G401 (cell line): ENCODE results near the gene AIFM3. TPM values are rescaled to one million over a fixed set of nuclear protein-coding genes. Genes with fewer than 3 reads are reported as not detected.

Experiments used
- DNase-seq: peaks from one replicate; pipeline ENCODE4 v3.0.0-alpha.2; 2015; ENCODE audit warnings: low spot score
- in situ Hi-C: cut with HindIII; loops from 2 replicates; pipeline ENCODE4 v1.10.0; 2016; ENCODE audit warnings: low sequenced_read_pairs, mixed read lengths
- total RNA-seq: library from RNA; depleted of rRNA; stranded (reverse); fragments of >200 nt; shearing (Covaris generic); gene quantifications from 2 replicates; pipeline ENCODE4 v1.2.3, GENCODE V29; 2014

The AIFM3 gene
- total RNA-seq, 1 experiment from 2014 or later: 130 TPM

DNA sequence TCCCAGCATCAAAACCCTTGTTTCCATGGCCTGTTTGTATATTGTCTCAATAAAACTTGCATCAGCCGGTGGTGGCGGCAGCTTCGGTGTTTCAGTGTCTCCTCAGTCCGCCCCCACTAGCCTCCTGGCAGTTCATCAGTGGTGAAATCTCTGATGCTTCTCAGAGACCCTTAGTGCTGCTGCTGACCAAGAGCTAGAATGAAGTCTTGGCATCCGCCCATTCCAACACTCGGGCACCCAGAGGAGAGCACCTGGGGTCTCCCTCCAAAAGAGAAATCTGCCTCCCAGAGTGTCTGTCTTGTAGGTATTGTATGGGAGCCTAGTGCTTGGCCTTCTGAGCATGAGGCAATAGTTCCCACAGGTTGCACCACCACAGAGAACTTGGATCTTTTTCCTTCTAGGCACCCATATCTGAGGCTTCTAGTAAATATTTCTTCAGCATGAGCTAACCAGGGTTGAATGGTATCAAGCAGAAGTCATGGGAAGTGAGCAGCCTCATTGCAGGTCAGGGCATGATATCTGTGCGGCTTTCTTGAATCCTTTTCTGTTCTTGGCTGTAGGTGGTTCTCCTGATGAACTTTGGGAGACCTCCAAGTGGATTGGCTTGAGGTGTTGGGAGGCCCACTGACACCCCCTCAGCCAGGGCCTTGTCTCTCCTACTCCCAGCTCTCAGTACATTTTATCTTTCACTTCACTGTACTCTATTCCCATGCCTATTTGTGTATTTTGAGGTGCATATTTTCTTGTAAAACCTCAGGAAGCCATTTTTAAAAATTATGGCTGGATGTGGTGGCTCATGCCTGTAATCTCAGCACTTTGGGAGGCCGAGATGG lies 13.2 kb upstream of the AIFM3 start:
- no peak for DNase-seq
- in situ Hi-C loops: no loop called here

DNA sequence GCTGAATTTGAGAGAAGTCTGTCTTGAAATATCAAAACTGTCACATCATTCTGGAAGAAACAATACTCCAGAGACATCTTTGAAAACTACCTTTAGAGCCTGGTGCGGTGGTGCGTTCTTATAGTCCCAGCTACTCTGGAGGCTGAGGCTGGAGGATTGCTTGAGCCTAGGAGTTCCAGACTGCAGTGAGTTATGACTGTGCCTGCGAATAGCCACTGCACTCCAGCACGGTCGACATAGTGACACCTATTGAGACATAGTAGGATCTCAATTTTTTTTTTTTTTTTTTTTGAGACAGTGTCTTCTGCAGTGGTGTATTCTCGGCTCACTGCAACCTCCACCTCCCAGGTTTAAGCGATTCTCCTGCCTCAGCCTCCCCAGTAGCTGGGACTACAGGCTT lies 11.5 kb upstream of the AIFM3 start:
- no peak for DNase-seq
- in situ Hi-C loops: no loop called here

DNA sequence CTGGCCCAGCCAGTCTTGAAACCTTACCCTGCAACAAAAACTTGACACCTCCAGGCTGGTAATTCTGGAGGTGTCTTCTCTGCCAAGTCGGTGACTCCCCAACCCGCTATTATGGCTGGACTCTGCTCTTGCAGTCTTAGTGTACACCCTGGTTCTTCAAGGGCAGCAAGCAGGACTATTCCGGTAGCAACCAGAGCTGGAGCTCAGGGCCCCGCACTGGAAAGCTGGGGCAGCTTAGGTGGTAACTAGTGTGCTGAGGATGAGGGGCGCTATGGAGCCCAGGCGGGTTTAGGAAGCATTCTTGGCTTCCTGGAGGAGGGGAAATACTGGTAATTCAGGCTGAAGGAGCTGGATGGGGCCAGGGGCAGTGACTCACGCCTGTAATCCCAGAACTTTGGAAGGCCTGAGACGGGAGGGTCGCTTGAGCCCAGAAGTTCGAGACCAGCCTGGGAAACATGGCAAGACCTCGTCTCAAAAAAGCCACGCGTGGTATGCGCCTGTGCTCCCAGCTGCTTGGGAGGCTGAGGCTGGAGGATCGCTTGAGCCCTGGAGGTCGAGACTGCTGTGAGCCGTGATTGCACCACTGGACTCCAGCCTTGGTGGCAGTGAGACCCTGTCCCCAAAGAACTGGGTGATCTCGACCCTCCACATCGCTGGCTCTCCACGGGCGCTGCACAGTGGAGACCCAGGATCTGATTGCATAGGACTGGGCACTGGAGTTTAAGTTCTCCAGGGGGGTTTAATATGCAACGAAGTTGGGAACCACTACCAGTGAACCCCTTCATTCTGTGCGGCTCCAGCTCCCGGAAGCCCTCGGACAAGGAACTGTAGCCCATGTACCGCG lies 10.6 kb upstream of the AIFM3 start:
- in situ Hi-C loops: no loop called here
- DNase-seq: no peak

DNA sequence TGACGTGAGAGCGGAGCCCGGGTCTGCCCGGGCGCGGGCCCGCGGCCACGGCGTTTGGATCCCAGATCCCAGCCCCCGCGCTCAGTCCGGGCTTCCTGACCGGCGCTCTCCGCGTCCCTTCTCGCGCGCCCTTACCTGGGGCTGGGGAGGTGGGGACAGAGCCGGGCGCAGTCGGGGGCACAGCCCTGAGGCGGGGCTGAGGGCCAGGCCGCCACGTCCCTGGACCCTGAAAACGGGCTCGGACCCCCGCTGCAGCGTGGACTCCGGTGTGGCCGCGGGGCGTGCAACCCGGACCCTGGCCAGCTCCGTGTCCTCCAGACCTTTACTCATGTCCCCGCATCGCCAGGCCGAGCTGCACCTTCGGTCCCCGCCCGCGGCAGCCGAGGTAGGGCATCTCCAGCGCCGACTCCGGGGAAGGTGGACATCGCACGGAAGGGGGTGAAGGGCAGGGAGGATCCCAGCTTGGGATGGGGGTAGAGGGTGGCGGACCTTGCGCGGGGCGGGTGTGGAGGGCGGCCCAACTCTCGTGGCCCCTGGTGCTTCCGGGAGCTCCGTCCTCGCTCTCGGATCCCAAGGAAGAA lies 9.9 kb upstream of the AIFM3 start:
- no peak for DNase-seq
- in situ Hi-C loops: no loop called here

DNA sequence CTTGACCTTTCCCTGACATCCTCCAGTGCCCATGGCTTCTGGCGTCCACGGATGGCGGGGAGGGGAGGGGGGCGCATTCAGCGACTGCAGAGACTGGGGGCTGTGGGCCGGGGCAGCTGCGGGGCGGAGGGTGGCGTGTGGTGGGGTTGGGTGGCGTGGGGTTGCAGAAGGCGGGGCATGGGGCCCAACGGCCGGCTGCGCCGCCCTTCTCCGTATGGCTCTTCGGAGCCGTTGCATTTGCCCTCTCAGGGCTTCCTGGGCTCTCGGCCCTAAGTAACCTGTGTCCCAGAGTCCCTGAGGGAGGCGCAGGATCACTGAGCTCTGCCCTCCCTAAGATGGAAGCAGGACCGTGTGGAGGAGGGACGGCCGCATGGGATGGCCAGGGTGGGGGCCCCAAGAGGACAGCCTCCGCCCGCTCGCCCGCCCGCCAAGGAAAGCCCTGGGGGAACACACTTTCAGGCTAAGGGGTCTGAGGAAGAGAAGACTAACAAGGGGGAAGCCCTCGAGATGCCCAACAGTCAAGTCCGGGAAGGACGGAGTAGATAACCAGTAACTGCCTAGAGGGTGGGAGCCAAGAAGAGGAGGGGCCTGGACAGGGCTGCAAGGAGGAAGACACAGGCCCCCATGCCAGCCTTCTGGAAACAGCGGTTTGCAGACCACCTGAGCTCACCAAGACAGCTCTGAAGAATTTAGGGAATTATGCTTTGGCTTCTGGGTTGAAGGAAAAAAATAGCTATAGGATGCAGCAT lies 9.2 kb upstream of the AIFM3 start:
- peak; percentile 69 for DNase-seq
- in situ Hi-C loops: no loop called here

DNA sequence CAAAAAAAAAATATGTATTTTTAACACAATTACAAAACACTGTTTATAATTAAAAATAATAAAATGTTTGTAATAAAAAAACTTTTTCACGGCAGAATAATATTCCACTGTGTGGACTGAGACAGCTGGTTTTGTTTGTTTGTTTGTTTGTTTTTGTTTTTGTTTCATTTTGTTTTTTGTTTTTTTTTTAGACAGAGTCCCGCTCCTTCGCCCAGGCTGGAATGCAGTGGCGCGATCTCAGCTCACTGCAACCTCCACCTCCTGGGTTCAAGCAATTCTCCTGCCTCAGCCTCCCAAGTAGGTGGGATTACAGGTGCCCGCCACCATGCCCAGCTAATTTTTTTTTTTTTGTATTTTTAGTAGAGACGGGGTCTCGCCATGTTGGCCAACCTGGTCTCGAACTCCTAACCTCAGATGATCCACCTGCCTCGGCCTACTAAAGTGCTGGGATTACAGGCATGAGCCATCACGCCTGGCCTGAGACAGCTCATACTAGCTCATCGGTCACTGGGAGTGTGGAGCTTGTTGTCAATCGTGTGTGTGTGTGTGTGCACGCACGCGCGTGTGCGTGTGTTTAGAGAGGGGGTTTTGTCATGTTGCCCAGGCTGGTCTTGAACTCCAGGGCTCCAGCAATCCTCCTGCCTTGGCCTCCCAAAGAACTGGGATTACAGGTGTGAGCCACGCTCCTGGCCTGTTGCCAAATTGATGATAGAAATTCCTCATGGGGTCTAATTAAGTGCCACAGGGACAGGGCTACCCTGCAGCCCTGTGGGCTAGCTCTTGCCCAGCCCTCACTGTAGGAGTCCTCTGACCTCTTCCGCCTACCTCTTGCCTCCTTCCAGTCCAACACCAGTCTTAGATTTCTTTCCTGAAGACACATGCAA lies 7.2 kb upstream of the AIFM3 start:
- in situ Hi-C loops: no loop called here
- no peak for DNase-seq

DNA sequence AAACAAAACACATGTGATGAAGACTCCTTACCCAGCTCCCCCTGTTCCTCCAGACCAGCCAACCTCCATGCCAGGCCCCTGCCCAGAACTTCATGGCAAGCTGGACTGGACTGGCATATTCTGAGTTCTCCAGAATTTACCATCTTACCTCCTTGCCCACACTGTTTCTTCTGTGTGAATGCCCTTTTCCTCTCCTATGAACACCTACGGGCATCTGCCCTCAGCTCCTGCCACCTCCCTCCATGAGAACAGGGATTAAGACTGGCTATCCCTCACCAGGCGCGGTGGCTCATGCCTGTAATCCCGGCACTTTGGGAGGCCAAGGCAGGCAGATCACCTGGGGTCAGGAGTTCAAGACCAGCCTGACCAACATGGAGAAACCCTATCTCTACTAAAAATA lies 6.4 kb upstream of the AIFM3 start:
- in situ Hi-C loops: no loop called here
- no peak for DNase-seq

DNA sequence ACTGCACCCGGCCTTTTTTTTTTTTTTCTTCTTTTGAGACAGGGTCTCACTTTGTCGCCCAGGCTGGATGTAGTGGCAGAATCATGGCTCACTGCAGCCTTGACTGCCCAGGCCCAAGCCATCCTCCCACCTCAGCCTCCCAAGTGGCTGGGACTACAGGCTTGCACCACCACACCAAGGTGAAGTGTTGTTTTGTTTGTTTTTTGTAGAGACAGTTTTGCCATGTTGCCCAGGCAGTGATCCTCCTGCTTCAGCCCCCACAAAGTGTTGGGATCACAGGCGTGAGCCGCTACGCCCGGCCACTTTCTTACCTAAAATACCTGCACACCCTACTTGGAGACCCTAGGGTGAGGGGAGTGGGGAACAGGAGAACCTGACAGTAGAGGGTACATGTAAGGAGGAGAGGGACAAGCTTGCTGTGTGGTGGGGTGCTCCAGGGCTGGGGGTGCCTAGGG lies 4.5 kb upstream of the AIFM3 start:
- in situ Hi-C loops: no loop called here
- DNase-seq: no peak

DNA sequence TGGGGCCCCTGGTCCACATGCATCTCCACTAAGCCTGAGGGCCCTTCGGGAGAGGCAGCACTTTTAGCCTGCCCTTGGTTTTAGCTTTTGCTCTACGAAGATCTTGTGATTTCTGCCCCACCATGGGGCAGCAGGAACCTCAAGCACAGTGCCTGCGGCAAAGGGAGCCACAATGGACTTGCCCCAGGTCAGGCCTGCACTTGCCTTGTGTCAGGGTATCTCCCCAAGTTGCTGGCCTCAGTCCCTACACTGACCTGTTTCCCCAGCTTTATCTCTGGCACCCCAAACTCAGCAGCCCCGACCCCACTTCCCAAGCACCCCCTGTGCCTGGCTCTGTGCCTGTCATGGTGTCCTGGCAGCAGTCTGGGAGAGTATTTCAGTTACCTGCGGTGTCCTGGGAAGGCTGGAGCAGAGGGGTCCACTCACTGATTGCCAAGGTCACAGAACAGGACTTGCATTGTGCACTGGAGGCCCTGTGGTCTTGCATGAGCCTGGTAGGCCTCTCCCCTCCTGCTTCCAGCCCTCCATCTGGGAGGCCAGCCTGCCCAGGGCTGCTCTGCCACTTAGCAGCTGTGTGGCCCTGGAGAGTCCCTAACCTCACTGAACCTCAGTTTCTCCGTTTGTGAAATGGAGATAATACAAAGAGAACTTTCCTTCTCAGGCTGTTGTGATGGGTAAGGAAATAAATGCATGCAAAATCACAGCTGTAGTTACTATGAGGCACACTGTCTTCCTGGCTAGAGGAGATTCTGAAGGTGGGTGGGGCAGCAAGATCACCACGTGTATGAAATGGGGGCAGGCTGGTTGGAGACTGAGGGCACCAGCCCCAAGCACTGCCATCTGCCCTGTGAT lies 3.6 kb upstream of the AIFM3 start:
- in situ Hi-C loops: no loop called here
- DNase-seq: no peak

DNA sequence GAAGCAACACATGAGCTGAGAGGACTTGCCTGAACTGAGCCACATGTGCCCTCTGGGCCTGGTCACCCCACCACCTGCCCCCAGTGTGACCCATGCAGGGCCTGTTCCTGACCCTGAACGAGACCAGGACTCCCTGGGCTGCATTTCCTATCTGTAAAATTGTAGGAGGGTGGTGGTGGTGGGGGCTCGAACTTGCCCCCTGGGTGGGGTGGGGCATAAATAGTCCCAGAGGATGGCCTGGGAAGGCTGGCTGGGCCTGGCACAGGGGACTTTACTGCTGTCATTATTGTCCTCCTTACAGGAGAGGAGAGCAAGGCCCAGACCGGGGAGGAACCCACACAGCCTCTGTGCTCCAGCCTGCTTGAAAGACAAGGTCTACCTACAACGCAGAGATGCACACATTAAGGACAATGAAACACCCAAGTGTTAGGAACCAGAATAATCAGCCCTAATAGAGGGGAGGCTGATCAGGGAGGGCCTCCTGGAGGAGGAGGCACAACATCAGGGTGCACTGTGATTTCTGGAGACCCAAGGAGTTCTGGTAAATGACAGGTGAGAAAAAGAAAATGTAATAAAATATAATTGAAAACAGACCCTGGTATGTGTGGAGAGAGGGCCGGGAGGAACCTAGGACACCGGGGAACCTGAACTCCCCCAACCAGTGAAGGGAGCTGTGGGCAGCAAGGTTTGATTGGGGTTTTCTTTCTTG lies 2.8 kb upstream of the AIFM3 start:
- in situ Hi-C loops: no loop called here
- no peak for DNase-seq

DNA sequence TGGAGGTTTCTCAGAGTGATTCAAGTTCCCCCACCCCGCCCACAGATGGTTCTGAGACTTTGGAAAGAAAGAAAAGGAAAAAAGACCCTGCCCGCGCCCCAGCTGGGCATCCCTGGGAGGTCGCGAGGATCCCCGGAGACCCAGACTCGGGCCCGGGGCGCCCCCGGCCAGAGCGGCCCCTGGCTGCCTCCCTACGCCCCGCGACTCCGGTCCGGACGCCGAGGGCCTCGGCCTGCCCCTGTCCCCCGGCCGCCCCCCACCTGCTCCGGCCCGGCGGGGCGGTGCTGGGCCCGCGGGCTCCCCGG lies 2.3 kb upstream of the AIFM3 start:
- in situ Hi-C loops: no loop called here
- DNase-seq: no peak

DNA sequence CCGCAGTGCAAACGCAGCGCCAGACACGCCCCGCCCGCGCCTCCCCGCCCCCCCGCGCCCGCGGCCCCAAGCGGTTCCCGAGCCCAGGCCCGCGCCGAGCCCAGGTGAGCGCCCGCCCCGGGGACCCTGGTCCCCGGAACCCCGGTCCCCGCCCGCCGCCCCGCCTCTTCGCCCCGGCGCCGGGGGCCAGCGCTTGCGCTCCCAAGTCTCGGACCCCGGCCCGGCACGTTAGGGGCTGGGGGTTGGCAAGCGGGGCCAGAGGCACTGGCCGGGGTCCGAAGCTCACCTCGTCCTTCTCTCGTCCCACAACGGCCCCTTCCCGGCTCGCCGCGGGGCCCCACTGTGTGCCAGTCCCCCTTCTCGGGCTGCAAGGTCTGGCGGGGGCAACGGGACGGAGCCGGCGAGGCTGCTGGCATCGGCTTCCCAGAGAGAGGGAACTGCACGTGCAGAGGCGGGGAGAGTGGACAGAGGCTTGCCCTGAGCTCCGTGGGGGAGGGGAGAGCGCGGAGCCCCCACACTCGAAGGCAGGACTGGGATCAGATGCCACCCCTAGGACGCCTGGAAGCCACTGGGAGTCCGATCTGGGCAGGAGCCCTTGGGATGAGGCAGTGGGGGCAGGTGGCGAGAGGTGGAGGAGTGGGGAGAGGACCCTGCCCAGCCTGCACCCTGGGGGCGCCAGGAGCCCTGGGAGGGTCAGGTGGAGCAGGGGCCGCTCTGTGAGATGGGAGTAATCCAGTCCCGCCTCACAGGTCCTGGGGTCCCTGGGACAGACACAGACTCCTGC lies 1.8 kb upstream of the AIFM3 start:
- in situ Hi-C loops: no loop called here
- DNase-seq: no peak

DNA sequence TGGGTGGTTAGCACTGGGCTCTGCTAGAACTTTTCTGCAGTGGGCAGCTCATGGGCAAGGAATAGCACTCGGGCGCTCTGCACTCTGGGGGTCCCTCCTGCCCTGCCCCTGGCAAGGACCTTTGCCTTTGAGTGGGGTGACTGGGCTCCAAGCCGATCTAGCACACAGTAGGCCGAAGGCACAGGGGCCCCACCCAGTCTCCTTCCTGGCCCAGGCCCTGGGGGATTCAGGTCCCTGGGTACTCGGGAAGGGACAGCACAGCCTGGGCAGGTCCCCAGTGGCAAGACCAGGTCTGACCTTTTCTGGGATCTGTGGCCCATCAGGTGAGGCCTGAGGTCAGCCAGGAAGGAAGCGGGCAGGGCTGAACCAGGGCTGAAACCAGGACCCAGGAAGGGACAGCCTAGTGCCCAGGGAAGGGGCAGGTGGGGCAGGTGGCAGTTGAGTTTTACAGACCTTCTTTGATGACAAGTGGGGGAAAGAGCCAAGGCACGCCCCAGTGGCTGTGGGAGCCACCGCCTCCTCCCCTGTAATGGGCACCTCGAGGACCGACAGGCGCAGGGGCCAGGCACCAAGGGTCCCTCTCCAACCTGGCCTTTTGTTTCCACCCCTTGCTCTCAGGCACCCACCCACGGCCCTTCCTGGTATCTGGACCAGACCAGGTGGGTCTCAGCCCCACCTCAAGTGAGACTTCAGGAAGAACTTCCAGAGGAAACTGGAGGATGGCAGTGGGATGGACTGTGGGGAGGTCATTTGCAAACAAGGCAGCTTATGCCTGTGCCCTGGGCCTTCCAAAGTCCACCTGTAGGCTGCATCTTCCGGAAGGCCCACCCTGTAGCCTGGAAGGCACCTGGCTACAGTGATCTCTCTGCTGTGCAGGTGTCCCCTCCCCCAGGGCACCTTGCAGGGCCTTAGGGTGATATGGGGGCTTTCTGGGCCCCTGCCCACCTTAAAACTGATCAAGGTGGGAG lies 883 bp upstream of the AIFM3 start:
- in situ Hi-C loops: no loop called here
- no peak for DNase-seq

DNA sequence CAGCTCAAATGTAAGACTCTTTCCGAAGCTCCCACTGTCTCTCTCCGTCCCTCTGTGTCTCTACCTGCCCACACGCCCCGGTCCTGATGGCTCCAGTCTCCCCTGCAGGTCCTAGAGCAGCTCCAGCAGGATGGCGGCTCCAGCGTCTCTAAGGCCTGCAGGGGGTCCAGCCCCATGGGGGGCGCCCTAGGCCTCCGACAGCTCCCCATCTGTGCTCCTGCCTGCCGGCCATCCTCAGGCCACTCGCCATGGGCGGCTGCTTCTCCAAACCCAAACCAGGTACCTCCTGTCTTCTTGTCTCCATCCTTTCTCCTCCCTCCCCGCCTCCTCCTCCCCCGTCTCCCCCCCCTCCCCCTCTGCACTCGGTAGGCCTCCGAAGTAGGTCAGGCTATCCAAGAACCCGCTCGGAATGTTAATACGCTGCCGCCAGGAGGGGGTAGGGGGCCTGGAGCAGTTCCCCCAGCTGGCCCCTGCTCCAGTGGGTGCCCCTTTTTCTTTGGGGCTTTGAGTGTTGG lies 699 bp downstream of the AIFM3 start:
- in situ Hi-C loops: no loop called here
- DNase-seq: peak; percentile 76

DNA sequence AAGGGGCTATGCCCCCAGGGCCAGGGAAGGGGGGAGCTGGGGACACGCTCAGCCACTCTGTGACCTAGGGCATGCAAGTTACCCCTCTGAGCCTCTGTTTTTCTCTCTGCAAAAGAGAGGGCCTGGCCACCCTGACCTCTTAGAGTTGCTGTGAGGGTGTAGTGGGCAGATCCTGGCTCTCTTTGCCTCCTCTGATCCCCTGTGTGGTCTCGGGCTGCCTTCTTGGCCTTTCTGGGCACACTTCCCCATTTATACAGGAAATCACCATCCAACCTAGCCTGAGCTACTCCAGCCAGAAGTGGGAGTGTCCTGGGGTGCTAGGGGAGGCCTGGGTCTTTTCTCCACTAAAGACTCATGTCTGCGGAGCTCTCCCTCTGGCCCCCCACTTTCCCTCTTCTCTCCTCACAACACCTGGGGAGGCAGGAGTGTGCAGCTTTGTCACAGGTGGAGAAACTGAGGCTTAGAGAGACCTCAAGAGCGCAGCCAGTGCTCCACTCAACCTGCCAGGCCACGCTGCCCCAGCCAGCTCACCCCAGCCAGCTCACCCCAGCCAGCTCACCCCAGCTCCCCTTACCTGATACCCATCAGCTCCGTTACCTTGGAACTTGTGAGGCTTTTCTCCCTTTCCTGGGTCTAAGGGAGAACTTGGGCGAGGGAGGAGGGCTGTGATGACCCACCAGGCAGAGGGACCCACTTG lies 1.4 kb downstream of the AIFM3 start:
- in situ Hi-C loops: no loop called here
- no peak for DNase-seq
